NCI-H128 (cell line): ENCODE data around the gene USP17L18.
"Not testable (repeated sequence)": the region's sequence is repeated elsewhere in the genome, so short reads cannot be mapped to it uniquely, and the experiment has no call there.

ENCODE experiments used
- DNase-seq: peaks from one replicate; lab custom pipeline; 2025; ENCODE audit not compliant: unreplicated experiment; lab: John Stamatoyannopoulos, UW

The USP17L18 gene

GRCh38 chr4:9247953-9248680 lies at the start of gene USP17L18:
Gene USP17L18 (plus strand): TSS chr4:9248630. CDS start chr4:9248630, 0 bp downstream.
- DNase-seq = not testable (repeated sequence)

- DNase-seq = not testable (repeated sequence)
Measured at GRCh38 chr4:9210357-9210756, 38.1 kb upstream of the USP17L18 start, which contains the start of gene USP17L10. Gene USP17L10 (plus strand): TSS chr4:9210657. CDS start chr4:9210657, 0 bp downstream.

GRCh38 chr4:9214701-9215100 lies 33.7 kb upstream of the USP17L18 start:
- not testable (repeated sequence) for DNase-seq

- DNase-seq = not testable (repeated sequence)
Measured at GRCh38 chr4:9215105-9215504, 33.3 kb upstream of the USP17L18 start, which contains the start of gene USP17L11. Gene USP17L11 (plus strand): TSS chr4:9215405. CDS start chr4:9215405, 0 bp downstream.

- DNase-seq = not testable (repeated sequence)
Measured at GRCh38 chr4:9219852-9220251, 28.6 kb upstream of the USP17L18 start, which contains the start of gene USP17L12. Gene USP17L12 (plus strand): TSS chr4:9220152. CDS start chr4:9220152, 0 bp downstream.

GRCh38 chr4:9224596-9224995 lies 23.8 kb upstream of the USP17L18 start, which contains the start of gene USP17L13:
Gene USP17L13 (plus strand): TSS chr4:9224896. CDS start chr4:9224896, 0 bp downstream.
- DNase-seq = not testable (repeated sequence)

- DNase-seq = not testable (repeated sequence)
Measured at GRCh38 chr4:9230249-9230648, 18.2 kb upstream of the USP17L18 start.

GRCh38 chr4:9234085-9234484 lies 14.3 kb upstream of the USP17L18 start, which contains the start of gene USP17L15:
Gene USP17L15 (plus strand): TSS chr4:9234385. CDS start chr4:9234385, 0 bp downstream.
- DNase-seq = not testable (repeated sequence)

- not testable (repeated sequence) for DNase-seq
Measured at GRCh38 chr4:9238461-9238860, 10.0 kb upstream of the USP17L18 start.

GRCh38 chr4:9243579-9243978 lies 4.9 kb upstream of the USP17L18 start, which contains the start of gene USP17L17:
Gene USP17L17 (plus strand): TSS chr4:9243879. CDS start chr4:9243879, 0 bp downstream.
- DNase-seq = not testable (repeated sequence)

GRCh38 chr4:9253078-9253477 lies 4.6 kb downstream of the USP17L18 start, which contains the start of gene USP17L19:
Gene USP17L19 (plus strand): TSS chr4:9253378. CDS start chr4:9253378, 0 bp downstream.
- not testable (repeated sequence) for DNase-seq

- not testable (repeated sequence) for DNase-seq
Measured at GRCh38 chr4:9257824-9258223, 9.4 kb downstream of the USP17L18 start, which contains the start of gene USP17L20. Gene USP17L20 (plus strand): TSS chr4:9258124. CDS start chr4:9258124, 0 bp downstream.

GRCh38 chr4:9262572-9262971 lies 14.1 kb downstream of the USP17L18 start, which contains the start of gene USP17L21:
Gene USP17L21 (plus strand): TSS chr4:9262872. CDS start chr4:9262872, 0 bp downstream.
- DNase-seq = not testable (repeated sequence)

- DNase-seq = not testable (repeated sequence)
Measured at GRCh38 chr4:9267319-9267718, 18.9 kb downstream of the USP17L18 start, which contains the start of gene USP17L22. Gene USP17L22 (plus strand): TSS chr4:9267619. CDS start chr4:9267619, 0 bp downstream.

- DNase-seq = not testable (repeated sequence)
Measured at GRCh38 chr4:9271719-9272118, 23.3 kb downstream of the USP17L18 start.
